DMS 273 (cell line): ENCODE results near the gene EXOC3.
"Not testable (repeated sequence)": the region's sequence is repeated elsewhere in the genome, so short reads cannot be mapped to it uniquely, and the experiment has no call there.

Source experiments
- DNase-seq: peaks from one replicate; lab custom pipeline; 2025; ENCODE audit not compliant: unreplicated experiment; lab: John Stamatoyannopoulos, UW

Gene EXOC3

GRCh38 chr5:472656-473550 lies 29.9 kb downstream of the EXOC3 start:
- DNase-seq: peak; percentile 94

- peak; percentile 62 for DNase-seq
These were observed 30.7 kb downstream of the EXOC3 start for GRCh38 chr5:473551-474192.

GRCh38 chr5:474232-474839 lies 31.4 kb downstream of the EXOC3 start:
- DNase-seq: not testable (repeated sequence)

- DNase-seq: no peak
These were observed 32.1 kb downstream of the EXOC3 start for GRCh38 chr5:474840-475661.

GRCh38 chr5:475704-476101 lies 32.7 kb downstream of the EXOC3 start:
- DNase-seq: no peak

GRCh38 chr5:476102-476813 lies 33.3 kb downstream of the EXOC3 start:
- DNase-seq: peak; percentile 45

- DNase-seq: no peak
These were observed 33.8 kb downstream of the EXOC3 start for GRCh38 chr5:476814-477175.

- no peak for DNase-seq
These were observed 34.3 kb downstream of the EXOC3 start for GRCh38 chr5:477247-477646.

GRCh38 chr5:477871-478270 lies 34.9 kb downstream of the EXOC3 start:
- no peak for DNase-seq

GRCh38 chr5:478369-478981 lies 35.5 kb downstream of the EXOC3 start:
- DNase-seq: no peak

- DNase-seq: no peak
These were observed 36.1 kb downstream of the EXOC3 start for GRCh38 chr5:478982-479535.

GRCh38 chr5:479566-480319 lies 36.8 kb downstream of the EXOC3 start:
- no peak for DNase-seq

- DNase-seq: no peak
These were observed 38.4 kb downstream of the EXOC3 start for GRCh38 chr5:481347-481746.

GRCh38 chr5:482021-482420 lies 39.0 kb downstream of the EXOC3 start:
- DNase-seq: no peak

- DNase-seq: no peak
These were observed 39.5 kb downstream of the EXOC3 start for GRCh38 chr5:482506-482905.

GRCh38 chr5:483011-483410 lies 40.0 kb downstream of the EXOC3 start:
- no peak for DNase-seq

- no peak for DNase-seq
These were observed 40.6 kb downstream of the EXOC3 start for GRCh38 chr5:483434-484140.

GRCh38 chr5:484556-484955 lies 41.6 kb downstream of the EXOC3 start:
- no peak for DNase-seq
